PFSK-1 (cell line): ENCODE data around the gene TCF25.

Experiments used
- FOXP2 ChIP-seq: optimal IDR thresholded peaks from 2 replicates; pipeline ENCODE3; 2011; ENCODE audit warnings: borderline replicate concordance, control low read depth, inconsistent platforms; ENCODE audit not compliant: insufficient read depth; ENCODE audit errors: extremely low read length, extremely low read depth
- POLR2AphosphoS5 ChIP-seq: IDR thresholded peaks from 2 replicates; pipeline ENCODE4 v1.6.1; 2012; ENCODE audit warnings: low read depth, mild to moderate bottlenecking, control low read depth, low read length, moderate library complexity
- REST ChIP-seq, 2 experiments: IDR thresholded peaks; 2 replicates each; pipeline versions ENCODE4 v1.6.1 to v1.8.0; 2011 to 2012; ENCODE audit warnings: low read depth in 2 of 2, low read length in 2 of 2, control low read depth in 1 of 2, inconsistent platforms in 1 of 2, mild to moderate bottlenecking in 1 of 2, moderate library complexity in 1 of 2; ENCODE audit not compliant: insufficient read depth in 1 of 2
- SIN3A ChIP-seq: IDR thresholded peaks from 2 replicates; pipeline ENCODE4 v1.6.1; 2012; ENCODE audit warnings: mild to moderate bottlenecking, low read length, moderate library complexity, borderline replicate concordance; ENCODE audit not compliant: insufficient read depth
- TAF1 ChIP-seq: IDR thresholded peaks from 2 replicates; pipeline ENCODE4 v1.6.1; 2012; ENCODE audit warnings: low read length, control low read depth, borderline replicate concordance; ENCODE audit not compliant: insufficient read depth

TCF25 gene

GRCh38 chr16:89953671-89954406, 80.4 kb downstream of the TCF25 start:
- no peak for TF ChIP-seq POLR2AphosphoS5
- TF ChIP-seq TAF1, result no peak
- no peak for TF ChIP-seq REST (IDR thresholded peaks at IDR 0.05; ENCODE audit: insufficient read depth in 1 of 2, low read depth in 2 of 2, low read length in 2 of 2)
- no peak for TF ChIP-seq SIN3A
- no peak for TF ChIP-seq FOXP2

DNA sequence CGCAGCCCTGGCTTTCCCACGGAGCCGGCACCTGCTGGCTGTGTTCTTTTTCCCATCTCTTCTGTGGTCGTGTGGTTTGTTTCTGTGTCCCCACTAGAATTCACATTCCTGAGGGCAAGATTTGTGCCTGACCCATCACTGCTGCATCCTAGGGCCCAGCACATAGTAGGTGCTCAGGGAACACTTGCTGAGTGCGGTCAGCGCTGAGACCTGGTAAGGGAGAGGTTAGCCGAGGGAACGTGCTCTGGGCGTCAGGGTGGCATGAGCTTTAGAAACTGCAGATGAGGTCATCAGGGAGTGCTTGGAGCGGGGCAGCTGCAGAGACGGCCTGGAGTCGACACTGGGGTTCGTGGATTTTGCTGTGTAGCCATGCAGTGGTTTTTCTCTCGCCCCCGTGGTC, 81.1 kb downstream of the TCF25 start:
- TF ChIP-seq TAF1, result no peak
- no peak for TF ChIP-seq POLR2AphosphoS5
- TF ChIP-seq FOXP2, result no peak
- TF ChIP-seq REST (IDR thresholded peaks at IDR 0.05; ENCODE audit: insufficient read depth in 1 of 2, low read depth in 2 of 2, low read length in 2 of 2), result no peak

DNA sequence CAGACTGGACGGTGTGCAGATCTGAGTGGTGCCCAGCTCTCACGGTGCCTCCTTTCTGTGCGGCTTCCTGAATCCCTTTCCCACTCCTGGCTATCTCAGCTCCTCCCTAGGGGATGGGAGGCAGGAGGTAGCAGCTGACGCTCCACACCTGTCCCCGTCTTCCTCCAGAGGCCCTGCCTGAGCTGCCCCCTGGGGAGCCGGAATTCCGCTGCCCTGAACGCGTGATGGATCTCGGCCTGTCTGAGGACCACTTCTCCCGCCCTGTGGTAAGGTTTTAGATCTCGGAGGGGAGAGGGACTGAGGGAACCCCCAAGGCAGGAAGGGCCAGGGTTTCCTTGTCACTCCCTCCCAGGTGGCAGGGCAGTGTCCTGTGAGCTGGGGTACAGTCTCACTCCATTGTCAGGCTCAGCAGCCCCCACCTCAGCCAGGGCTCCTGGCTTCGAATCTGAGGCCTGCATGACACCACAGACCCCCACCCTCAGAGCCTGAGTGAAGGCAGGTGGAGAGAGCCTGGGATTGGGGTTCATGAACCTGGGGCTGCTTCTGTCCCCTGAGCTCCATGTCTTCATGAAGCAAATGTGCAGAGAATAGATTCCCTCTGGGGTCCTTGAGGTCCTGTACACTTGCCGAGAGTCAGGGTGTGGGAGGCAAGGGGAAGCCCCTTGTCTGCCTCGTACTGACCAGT, 81.8 kb downstream of the TCF25 start:
- TF ChIP-seq FOXP2 (no peak), POLR2AphosphoS5 (no peak), REST (IDR thresholded peaks at IDR 0.05; ENCODE audit: insufficient read depth in 1 of 2, low read depth in 2 of 2, low read length in 2 of 2) (no peak), SIN3A (no peak), TAF1 (no peak)

DNA sequence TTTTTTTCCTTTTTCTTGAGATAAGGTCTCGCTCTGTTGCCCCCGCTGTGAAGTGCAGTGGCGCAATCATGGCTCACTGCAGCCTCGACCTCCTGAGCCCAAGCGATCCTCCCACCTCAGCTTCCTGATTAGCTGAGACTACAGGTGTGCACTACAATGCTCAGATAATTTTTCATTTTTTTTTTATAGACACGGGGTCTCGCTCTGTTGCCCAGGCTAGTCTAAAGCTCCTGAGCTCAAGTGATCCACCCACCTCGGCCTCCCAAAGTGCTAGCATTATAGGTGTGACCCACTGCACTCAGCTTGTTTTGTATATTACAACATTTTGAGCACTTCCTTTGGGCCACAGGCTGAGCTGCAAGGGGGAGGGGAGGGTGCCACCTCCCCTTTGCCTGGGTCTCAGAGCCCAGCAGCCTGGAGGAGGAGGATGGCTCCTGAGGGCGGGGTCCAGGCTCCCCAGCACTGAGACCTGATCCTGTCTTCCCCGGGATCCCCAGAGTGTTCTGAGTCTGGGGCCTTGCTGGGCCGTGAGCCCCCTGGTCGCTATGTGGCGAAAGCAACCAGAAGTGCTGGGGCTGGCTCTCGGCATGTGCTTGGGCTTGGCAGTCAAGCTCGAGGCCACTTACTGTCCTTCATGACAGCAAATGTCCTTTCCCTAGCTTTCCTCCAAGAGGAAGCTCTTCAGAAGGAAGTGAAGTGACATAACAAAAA, 83.3 kb downstream of the TCF25 start:
- TF ChIP-seq FOXP2, result no peak
- TF ChIP-seq TAF1, result no peak
- no peak for TF ChIP-seq SIN3A
- no peak for TF ChIP-seq REST (IDR thresholded peaks at IDR 0.05; ENCODE audit: insufficient read depth in 1 of 2, low read depth in 2 of 2, low read length in 2 of 2)
- TF ChIP-seq POLR2AphosphoS5, result no peak
